GM21723 (cell line): Measurements from ENCODE around the gene PTTG1.

Experiments
- ATAC-seq: cut with Tn5 transposase; IDR thresholded peaks from one replicate; pipeline ENCODE4 v1.9.1; 2021; ENCODE audit warnings: mild to moderate bottlenecking, moderate library complexity; ENCODE audit not compliant: unreplicated experiment

PTTG1 gene

DNA sequence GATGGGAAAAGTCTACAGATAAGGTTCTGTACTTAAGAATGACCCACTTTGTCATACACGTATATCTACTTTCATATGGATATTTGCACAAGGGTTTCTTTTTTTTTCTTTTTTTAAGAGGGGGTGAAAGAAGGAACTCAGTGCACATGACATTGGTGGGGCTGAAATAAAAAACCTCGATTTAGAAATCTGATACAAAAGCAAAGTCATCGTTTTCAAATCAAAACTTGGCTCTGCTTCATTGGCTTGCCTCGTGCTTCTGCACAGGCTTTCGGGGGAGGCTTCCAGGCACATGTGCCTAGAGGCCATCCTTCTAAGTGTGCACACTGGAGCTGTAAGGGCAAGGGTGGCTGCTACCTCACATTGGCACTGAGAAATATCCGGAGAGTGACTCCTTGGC, 31.1 kb downstream of the PTTG1 start:
- ATAC-seq, result no peak

GRCh38 chr5:160453751-160454150, 32.1 kb downstream of the PTTG1 start:
- ATAC-seq, result no peak

DNA sequence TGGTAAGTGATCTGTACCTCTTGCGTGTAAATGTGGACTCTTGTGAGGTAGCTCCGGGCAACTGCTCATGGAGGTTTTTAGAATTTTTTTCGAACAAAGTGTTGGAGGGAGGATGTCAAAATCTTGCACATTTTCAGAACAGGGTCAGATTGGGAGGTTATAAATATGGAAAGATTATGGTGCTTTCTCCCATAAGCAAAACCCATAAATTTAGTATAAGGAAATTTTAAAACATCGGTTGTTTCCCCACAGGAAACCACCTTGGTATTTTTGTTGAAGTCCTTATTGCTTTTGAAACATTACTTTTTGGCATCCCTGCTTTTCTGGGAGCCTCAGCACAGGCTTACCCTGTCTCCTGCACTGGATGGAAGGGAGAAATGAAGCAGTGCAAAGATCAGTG, 33.9 kb downstream of the PTTG1 start:
- no peak for ATAC-seq

GRCh38 chr5:160456480-160457177, 35.0 kb downstream of the PTTG1 start:
- no peak for ATAC-seq

DNA sequence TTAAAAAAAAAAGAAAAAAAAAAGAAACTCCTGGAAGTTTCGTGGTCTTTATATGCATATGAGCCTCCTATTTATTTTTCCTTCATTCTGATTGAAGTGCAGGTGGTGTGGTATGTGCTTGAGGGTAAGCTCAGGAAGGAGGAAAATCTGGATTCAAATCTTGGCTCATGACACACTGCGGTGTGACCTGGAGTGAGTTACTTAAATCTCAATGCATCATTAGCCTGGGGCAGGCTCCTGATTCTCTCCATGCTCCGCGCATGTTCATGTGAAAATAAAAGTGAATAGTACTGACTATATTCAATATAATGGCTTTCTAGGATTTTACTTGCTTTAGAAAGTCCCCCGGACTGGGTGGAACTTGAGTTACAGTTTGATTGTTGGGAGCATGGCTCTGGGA, 35.6 kb downstream of the PTTG1 start:
- no peak for ATAC-seq

- peak; percentile 80 for ATAC-seq
Measured at GRCh38 chr5:160458806-160459800, 37.4 kb downstream of the PTTG1 start.

- ATAC-seq, result no peak
Measured at GRCh38 chr5:160460377-160461049, 38.9 kb downstream of the PTTG1 start.

- no peak for ATAC-seq
Measured at GRCh38 chr5:160461378-160461777, 39.7 kb downstream of the PTTG1 start.

DNA sequence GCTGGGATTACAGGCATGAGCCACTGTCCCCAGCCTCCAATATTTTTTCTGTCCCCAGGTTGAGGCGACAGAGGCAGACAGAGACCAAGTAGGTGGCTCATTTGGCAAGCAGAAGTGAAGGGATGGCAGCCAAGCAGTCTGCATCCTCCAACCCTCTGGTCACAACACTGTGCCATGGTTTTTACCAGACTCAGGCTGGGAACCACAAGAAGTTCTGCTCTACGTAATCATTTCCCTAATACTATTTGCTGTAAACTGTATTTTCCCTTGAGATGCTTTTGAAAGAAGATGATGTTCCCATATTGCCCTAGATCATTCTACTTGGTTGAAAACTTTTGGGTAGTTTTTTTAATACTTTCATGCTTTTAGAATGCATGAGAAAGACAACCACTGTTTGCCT, 40.5 kb downstream of the PTTG1 start:
- ATAC-seq, result peak; percentile 21

DNA sequence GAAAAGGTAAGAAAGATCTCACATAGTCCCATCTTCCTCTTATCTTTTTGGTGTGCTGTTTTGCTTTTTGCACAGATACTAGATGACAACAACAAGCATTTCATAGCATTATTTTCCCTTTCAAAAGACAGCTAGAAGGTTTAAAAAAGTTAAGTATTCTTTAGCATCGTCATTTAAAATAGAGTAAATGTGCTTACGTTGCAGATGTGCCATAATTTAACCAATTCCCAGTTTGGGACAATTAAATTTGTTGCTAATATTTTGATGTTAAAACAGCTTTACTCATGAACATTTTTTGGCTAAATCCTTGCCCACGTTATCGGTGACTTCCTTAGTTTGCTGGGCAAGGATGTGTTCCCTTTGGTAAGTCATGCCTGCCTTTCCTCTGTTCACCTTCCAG, 41.6 kb downstream of the PTTG1 start:
- ATAC-seq, result no peak

- no peak for ATAC-seq
Measured at GRCh38 chr5:160463740-160464465, 42.2 kb downstream of the PTTG1 start.

DNA sequence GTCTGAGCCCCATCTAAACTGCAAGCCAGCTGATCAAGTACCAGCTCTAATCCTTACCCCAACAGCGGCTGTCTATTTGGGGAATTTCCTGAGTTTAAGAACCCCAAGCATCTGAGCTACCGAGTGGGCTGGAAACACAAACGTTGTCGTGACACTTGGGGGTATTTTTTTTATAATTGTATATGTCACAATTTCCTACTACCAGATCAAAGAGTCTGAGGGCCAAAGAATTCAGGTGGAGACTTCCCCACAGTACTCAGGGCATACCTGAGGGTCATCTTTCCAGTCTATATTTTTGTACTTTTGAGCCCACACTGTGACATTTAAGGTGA, 42.8 kb downstream of the PTTG1 start:
- ATAC-seq, result no peak

- no peak for ATAC-seq
Measured at GRCh38 chr5:160466116-160466515, 44.5 kb downstream of the PTTG1 start.

GRCh38 chr5:160466889-160467554, 45.4 kb downstream of the PTTG1 start:
- ATAC-seq, result peak; percentile 9

DNA sequence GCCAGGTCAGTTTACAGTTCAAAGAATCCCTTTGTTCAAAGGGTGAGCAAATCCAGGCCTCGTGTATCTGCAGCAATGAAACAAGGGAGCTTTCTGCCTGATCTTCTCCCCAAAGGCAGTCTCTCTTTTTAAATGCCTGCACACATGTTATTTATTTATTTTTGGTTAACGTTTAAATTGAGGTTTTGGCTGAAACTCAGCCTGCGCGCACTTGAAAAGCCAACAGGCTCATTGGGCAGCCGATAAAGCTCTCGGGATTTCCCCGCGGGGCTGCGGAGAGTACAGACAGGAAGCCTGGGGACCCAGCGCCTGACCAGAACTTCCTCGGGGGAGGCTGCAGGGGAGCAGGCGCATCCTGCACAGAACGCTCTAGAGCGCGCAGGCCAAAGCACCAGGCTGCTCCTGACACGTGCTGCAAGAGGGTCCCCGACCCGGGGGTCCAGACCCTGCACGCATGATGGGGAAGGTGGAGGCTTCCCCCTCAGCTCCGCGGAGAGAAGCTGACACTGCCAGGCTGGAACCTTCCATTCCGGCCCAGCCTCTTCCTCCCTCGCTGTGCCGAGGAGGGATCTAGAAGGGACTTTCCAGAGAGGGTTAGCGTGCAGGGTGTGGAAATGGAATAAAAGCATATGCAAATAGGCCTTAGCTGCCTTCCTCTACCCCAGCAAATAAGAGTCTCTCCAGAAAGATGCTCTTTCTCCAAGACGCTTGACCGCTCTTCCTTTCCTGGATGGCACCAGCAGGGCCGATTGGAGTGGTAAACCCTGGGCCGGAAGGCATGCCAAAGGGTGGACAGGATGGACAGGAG, 46.1 kb downstream of the PTTG1 start:
- ATAC-seq, result peak; percentile 91

- ATAC-seq, result no peak
Measured at GRCh38 chr5:160468363-160468975, 46.8 kb downstream of the PTTG1 start.

DNA sequence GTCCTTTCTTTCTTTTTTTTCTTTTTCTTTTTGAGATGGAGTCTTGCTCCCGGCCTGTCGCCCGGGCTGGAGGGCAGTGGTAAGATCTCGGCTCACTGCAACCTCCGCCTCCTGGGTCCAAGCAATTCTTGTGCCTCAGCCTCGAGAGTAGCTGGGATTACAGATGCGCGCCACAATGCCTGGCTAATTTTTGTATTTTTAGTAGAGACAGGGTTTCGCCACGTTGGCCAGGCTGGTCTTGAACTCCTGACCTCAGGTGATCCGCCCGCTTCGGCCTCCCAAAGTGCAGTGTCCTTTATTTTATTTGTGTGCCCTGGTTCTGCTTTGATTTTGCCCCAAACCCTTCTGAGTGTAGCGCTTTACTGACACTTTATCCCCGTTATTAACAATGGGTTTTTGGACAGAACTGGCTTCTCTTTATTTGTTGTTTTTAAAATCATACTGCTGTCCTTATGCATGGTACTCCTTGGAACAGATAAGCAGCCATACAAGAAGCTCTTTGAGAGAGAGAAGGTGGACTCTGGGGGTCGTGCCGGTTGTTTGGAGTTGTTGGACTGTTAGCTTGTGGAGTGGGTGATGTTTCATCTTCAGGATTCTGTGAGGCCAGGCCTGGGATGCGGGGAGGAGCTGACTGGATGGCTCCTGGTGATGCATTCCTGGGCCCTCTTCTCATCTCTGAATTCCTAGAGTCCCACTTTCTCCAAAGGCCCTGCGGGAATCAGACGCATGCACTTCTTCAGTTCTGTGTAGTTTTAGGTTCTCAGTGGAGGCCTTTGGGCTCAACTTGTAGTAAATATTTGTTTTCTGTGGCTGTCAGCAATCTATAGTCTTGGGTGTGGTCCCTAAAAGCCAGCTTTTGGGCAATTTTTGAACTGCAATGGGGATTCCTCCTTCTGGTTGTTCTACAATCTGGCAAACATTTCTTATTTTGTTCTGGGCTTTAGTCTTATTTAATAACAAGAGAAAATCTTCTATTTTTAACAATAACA, 47.8 kb downstream of the PTTG1 start:
- ATAC-seq, result no peak
